ENCODE data around the gene RMDN3. TPM values are rescaled to one million over a fixed set of nuclear protein-coding genes. Genes with fewer than 3 reads are reported as not detected.
A peak's percentile ranks its signal among the peaks of the same experiment; 100 is the strongest.

The RMDN3 gene
- total RNA-seq, 1 donor, result 19.9 TPM

DNA sequence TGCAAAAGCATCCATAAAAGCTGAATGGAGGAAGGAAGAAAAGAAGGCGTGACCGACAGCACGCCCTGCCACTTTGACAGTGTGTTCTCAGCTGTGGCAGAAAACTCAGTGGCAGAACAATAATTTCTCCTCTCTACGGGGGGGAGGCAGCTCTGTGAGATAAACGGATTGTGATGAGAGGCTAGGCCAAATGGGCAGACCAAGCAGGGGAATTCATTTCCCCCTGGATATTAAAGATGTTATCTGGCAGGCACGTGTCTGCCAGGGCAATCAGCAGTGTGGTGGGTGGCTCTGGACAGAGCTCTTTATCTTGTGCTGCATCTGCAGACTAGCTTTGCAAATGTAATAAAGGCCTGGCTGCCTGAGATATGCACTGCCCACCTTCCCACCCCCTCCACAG is 1.9 kb upstream of the RMDN3 start:
- TF ChIP-seq, protein P1, sequence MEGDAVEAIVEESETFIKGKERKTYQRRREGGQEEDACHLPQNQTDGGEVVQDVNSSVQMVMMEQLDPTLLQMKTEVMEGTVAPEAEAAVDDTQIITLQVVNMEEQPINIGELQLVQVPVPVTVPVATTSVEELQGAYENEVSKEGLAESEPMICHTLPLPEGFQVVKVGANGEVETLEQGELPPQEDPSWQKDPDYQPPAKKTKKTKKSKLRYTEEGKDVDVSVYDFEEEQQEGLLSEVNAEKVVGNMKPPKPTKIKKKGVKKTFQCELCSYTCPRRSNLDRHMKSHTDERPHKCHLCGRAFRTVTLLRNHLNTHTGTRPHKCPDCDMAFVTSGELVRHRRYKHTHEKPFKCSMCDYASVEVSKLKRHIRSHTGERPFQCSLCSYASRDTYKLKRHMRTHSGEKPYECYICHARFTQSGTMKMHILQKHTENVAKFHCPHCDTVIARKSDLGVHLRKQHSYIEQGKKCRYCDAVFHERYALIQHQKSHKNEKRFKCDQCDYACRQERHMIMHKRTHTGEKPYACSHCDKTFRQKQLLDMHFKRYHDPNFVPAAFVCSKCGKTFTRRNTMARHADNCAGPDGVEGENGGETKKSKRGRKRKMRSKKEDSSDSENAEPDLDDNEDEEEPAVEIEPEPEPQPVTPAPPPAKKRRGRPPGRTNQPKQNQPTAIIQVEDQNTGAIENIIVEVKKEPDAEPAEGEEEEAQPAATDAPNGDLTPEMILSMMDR (IDR thresholded peaks at IDR 0.05; ENCODE audit: extremely low read depth, low read depth, low read length), result no peak

DNA sequence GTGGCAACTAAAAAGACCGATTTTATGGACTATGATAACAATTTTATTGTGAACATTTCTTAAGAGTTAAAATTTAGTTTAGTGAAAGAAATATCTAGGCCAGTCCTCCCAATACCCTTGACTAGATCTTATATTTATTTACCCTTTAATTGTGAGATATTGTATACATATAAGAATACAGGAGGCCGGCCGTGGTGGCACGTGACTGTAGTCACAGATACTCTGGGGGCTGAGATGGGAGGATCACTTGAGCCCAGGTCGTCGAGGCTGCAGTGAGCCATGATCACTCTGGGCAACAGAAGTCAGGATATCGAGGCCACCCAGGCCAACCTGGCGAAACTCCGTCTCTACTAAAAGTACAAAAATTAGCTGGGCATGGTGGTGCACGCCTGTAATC is 756 bp upstream of the RMDN3 start:
- peaks cover 6% of the 10 kb centered on the region for H3K27me3 ChIP-seq (ENCODE audit: insufficient read depth, low read length)
- H3K4me3 ChIP-seq (ENCODE audit: insufficient read depth, low read length), result peak overlapping the region; percentile 93
- no peak for DNase-seq (ENCODE audit: insufficient read length, low spot score, missing footprints)
- H3K9me3 ChIP-seq (ENCODE audit: low read depth, low read length), result no peaks in the 10 kb centered on the region
- peak overlapping the region; percentile 79 for H3K27ac ChIP-seq (ENCODE audit: low read depth, low read length)
- H3K36me3 ChIP-seq (ENCODE audit: insufficient read depth, low read length), result peaks cover 19% of the 10 kb centered on the region
- H3K79me2 ChIP-seq (ENCODE audit: insufficient read depth, low read length), result peaks cover 38% of the 10 kb centered on the region
- no peaks in the 10 kb centered on the region for H4K20me1 ChIP-seq (ENCODE audit: insufficient read depth, low read length)
- peak overlapping the region; percentile 93 for H2AFZ ChIP-seq (ENCODE audit: low read length)
- H3K4me2 ChIP-seq (ENCODE audit: insufficient read depth, low read length), result peak overlapping the region; percentile 88
- TF ChIP-seq, protein P1 (IDR thresholded peaks at IDR 0.05; ENCODE audit: extremely low read depth, low read depth, low read length), result no peak
- peaks cover 6% of the 10 kb centered on the region for H3K4me1 ChIP-seq (ENCODE audit: insufficient read depth, low read length)

More for the DNA sequence above, 1.9 kb upstream of the RMDN3 start:
- Histone ChIP-seq H3K4me1 (ENCODE audit: insufficient read depth, low read length) (peaks cover 6% of the 10 kb centered on the region), H3K27ac (ENCODE audit: low read depth, low read length) (no peak overlapping the region), H3K27me3 (ENCODE audit: insufficient read depth, low read length) (peaks cover 6% of the 10 kb centered on the region), H3K4me2 (ENCODE audit: insufficient read depth, low read length) (no peak overlapping the region), H3K79me2 (ENCODE audit: insufficient read depth, low read length) (peaks cover 29% of the 10 kb centered on the region), H3K36me3 (ENCODE audit: insufficient read depth, low read length) (peaks cover 9% of the 10 kb centered on the region), H3K9me3 (ENCODE audit: low read depth, low read length) (no peaks in the 10 kb centered on the region), H2AFZ (ENCODE audit: low read length) (no peak overlapping the region), H3K4me3 (ENCODE audit: insufficient read depth, low read length) (no peak overlapping the region), H4K20me1 (ENCODE audit: insufficient read depth, low read length) (no peaks in the 10 kb centered on the region)
- no peak for DNase-seq (ENCODE audit: insufficient read length, low spot score, missing footprints)

DNA sequence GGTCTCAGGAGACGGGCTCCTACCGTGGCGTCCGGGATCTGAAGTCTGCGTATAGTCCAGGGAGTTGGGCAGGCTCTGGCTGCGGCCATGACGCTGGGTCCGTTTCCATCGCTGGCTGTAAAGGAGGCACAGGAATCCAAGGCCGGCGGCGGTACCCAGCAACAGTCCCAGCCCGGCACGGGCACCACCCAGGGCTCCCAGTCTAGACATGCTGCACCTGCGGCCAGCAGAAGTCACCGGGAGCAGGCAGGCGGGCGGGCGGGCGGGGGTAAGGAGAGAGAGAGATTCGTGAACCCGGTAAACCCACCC is 526 bp downstream of the RMDN3 start:
- Histone ChIP-seq H3K9me3 (ENCODE audit: low read depth, low read length) (no peaks in the 10 kb centered on the region), H2AFZ (ENCODE audit: low read length) (peak overlapping the region; percentile 91), H3K27ac (ENCODE audit: low read depth, low read length) (peak overlapping the region; percentile 69), H3K36me3 (ENCODE audit: insufficient read depth, low read length) (peaks cover 27% of the 10 kb centered on the region), H4K20me1 (ENCODE audit: insufficient read depth, low read length) (no peaks in the 10 kb centered on the region), H3K79me2 (ENCODE audit: insufficient read depth, low read length) (peaks cover 39% of the 10 kb centered on the region), H3K4me2 (ENCODE audit: insufficient read depth, low read length) (peak overlapping the region; percentile 88), H3K4me1 (ENCODE audit: insufficient read depth, low read length) (peaks cover 6% of the 10 kb centered on the region), H3K4me3 (ENCODE audit: insufficient read depth, low read length) (peak overlapping the region; percentile 93), H3K27me3 (ENCODE audit: insufficient read depth, low read length) (no peaks in the 10 kb centered on the region)
- TF ChIP-seq, protein P1 (IDR thresholded peaks at IDR 0.05; ENCODE audit: extremely low read depth, low read depth, low read length), result no peak
- peak; percentile 74 for DNase-seq (ENCODE audit: insufficient read length, low spot score, missing footprints)

DNA sequence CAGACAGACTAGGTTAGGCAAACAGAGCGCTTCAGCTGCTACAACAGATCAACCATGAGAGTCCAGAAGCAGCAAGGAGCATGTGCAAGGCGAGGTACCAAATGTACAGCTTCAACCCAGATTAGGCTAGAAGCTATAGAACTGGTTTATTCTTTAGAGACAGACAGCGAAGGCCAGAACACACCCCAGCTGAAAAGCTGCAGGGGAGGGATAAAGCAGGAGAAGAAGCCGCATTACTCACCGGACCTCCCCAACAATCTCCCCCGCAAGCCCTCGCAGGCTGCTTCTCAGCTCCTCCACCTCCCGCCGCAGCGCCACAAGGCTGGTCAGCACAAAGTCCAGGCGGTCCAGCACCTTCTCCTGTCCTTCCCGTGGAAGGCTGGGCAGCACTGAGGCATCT is 3.3 kb downstream of the RMDN3 start:
- no peaks in the 10 kb centered on the region for H3K27me3 ChIP-seq (ENCODE audit: insufficient read depth, low read length)
- H3K9me3 ChIP-seq (ENCODE audit: low read depth, low read length), result no peaks in the 10 kb centered on the region
- no peak overlapping the region for H3K27ac ChIP-seq (ENCODE audit: low read depth, low read length)
- peaks cover 39% of the 10 kb centered on the region for H3K79me2 ChIP-seq (ENCODE audit: insufficient read depth, low read length)
- H2AFZ ChIP-seq (ENCODE audit: low read length), result no peak overlapping the region
- peak; percentile 44 for DNase-seq (ENCODE audit: insufficient read length, low spot score, missing footprints)
- peaks cover 11% of the 10 kb centered on the region for H4K20me1 ChIP-seq (ENCODE audit: insufficient read depth, low read length)
- TF ChIP-seq, protein P1 (IDR thresholded peaks at IDR 0.05; ENCODE audit: extremely low read depth, low read depth, low read length), result no peak
- H3K4me3 ChIP-seq (ENCODE audit: insufficient read depth, low read length), result no peak overlapping the region
- peaks cover 27% of the 10 kb centered on the region for H3K36me3 ChIP-seq (ENCODE audit: insufficient read depth, low read length)
- H3K4me2 ChIP-seq (ENCODE audit: insufficient read depth, low read length), result no peak overlapping the region
- H3K4me1 ChIP-seq (ENCODE audit: insufficient read depth, low read length), result peaks cover 10% of the 10 kb centered on the region
